RWPE2 (cell line): ENCODE results near the gene ZBTB18.

Experiments
- ATAC-seq: fragments of 200-7000 bp; cut with Tn5 transposase; 3 replicates; pipeline ENCODE4 v1.9.1; 2021; ENCODE audit warnings: low read depth
- DNase-seq: peaks from one replicate; pipeline ENCODE4 v3.0.0-alpha.2; 2020; ENCODE audit warnings: low spot score
- H3K27ac ChIP-seq: fragments of 450-650 bp; 2 replicates; pipeline ENCODE4 v1.5.1; 2017; ENCODE audit warnings: mild to moderate bottlenecking; ENCODE audit not compliant: poor library complexity, severe bottlenecking
- H3K27me3 ChIP-seq: fragments of 250-450 bp; sonication (Bioruptor Pico); 2 replicates; pipeline ENCODE4 v1.5.1; 2021; ENCODE audit warnings: mild to moderate bottlenecking, moderate library complexity; ENCODE audit not compliant: insufficient read depth, poor library complexity, severe bottlenecking
- H3K36me3 ChIP-seq: fragments of 250-450 bp; sonication (Bioruptor Pico); 2 replicates; pipeline ENCODE4 v1.5.1; 2020; ENCODE audit warnings: low read depth, mild to moderate bottlenecking, moderate library complexity
- H3K4me1 ChIP-seq: fragments of 250-450 bp; sonication (Bioruptor Pico); 2 replicates; pipeline ENCODE4 v1.5.1; 2021; ENCODE audit warnings: mild to moderate bottlenecking, moderate library complexity; ENCODE audit not compliant: insufficient read depth, poor library complexity, severe bottlenecking
- H3K4me3 ChIP-seq: fragments of 250-450 bp; sonication (Bioruptor Pico); 2 replicates; pipeline ENCODE4 v1.5.1; 2021; ENCODE audit warnings: mild to moderate bottlenecking, moderate library complexity; ENCODE audit not compliant: severe bottlenecking
- H3K9me3 ChIP-seq: fragments of 250-450 bp; sonication (Bioruptor Pico); 2 replicates; pipeline ENCODE4 v1.5.1; 2021; ENCODE audit warnings: mild to moderate bottlenecking, moderate library complexity; ENCODE audit not compliant: severe bottlenecking
- CTCF ChIP-seq: fragments of 450-650 bp; IDR thresholded peaks from one replicate; pipeline ENCODE4 v1.5.1; 2017; ENCODE audit warnings: mild to moderate bottlenecking, moderate library complexity; ENCODE audit not compliant: poor library complexity, severe bottlenecking

Gene ZBTB18

GRCh38 chr1:244050014-244050834, 859 bp upstream of the ZBTB18 start:
- no peaks in the 10 kb centered on the region for H3K9me3 ChIP-seq
- H3K4me3 ChIP-seq = peak overlapping the region; percentile 43
- peaks cover 9% of the 10 kb centered on the region for H3K4me1 ChIP-seq
- no peak overlapping the region for H3K27ac ChIP-seq
- DNase-seq (no peak), ATAC-seq (no peak)
- no peaks in the 10 kb centered on the region for H3K27me3 ChIP-seq
- H3K36me3 ChIP-seq = no peaks in the 10 kb centered on the region; the same call in 1 of the 2 replicates
- no peak for TF ChIP-seq CTCF

- no peak overlapping the region for H3K27ac ChIP-seq
- DNase-seq (no peak), ATAC-seq (no peak)
- no peaks in the 10 kb centered on the region for H3K27me3 ChIP-seq
- H3K36me3 ChIP-seq = peaks cover 10% of the 10 kb centered on the region
- TF ChIP-seq CTCF = no peak
- H3K4me1 ChIP-seq = peaks cover 9% of the 10 kb centered on the region
- no peak overlapping the region for H3K4me3 ChIP-seq
- H3K9me3 ChIP-seq = no peaks in the 10 kb centered on the region
These were observed 1.1 kb downstream of the ZBTB18 start for GRCh38 chr1:244052016-244052727.

- ATAC-seq = no peak
- Histone ChIP-seq H3K27ac (no peak overlapping the region), H3K4me3 (no peak overlapping the region), H3K27me3 (no peaks in the 10 kb centered on the region), H3K36me3 (peaks cover 10% of the 10 kb centered on the region), H3K4me1 (peaks cover 9% of the 10 kb centered on the region), H3K9me3 (no peaks in the 10 kb centered on the region)
- no peak for DNase-seq
- TF ChIP-seq CTCF = no peak
These were observed 1.7 kb downstream of the ZBTB18 start for GRCh38 chr1:244052728-244053312.

- DNase-seq (no peak), ATAC-seq (no peak)
- Histone ChIP-seq H3K27ac (no peak overlapping the region), H3K36me3 (peaks cover 10% of the 10 kb centered on the region), H3K27me3 (no peaks in the 10 kb centered on the region), H3K4me1 (peaks cover 9% of the 10 kb centered on the region), H3K9me3 (no peaks in the 10 kb centered on the region), H3K4me3 (no peak overlapping the region)
- TF ChIP-seq CTCF = no peak
These were observed 2.7 kb downstream of the ZBTB18 start for GRCh38 chr1:244053831-244054230.
